Measurements from ENCODE around the gene TOMT.

DNA sequence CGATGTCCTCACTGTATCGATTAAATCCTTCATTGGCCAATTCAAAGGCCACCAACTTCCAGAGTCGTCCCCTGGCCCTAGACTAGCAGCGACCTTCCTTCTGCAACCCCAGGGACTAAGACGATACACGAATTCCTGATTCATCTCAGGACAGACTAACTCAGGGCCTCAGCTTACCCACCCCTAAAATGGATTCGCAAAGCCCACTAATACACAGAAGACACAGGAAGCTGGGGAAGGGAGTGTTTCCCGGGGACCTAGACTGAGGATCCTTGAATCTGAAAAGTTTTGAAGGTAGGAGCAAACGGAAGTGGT, 3.1 kb upstream of the TOMT start:
- TF ChIP-seq, protein P1, sequence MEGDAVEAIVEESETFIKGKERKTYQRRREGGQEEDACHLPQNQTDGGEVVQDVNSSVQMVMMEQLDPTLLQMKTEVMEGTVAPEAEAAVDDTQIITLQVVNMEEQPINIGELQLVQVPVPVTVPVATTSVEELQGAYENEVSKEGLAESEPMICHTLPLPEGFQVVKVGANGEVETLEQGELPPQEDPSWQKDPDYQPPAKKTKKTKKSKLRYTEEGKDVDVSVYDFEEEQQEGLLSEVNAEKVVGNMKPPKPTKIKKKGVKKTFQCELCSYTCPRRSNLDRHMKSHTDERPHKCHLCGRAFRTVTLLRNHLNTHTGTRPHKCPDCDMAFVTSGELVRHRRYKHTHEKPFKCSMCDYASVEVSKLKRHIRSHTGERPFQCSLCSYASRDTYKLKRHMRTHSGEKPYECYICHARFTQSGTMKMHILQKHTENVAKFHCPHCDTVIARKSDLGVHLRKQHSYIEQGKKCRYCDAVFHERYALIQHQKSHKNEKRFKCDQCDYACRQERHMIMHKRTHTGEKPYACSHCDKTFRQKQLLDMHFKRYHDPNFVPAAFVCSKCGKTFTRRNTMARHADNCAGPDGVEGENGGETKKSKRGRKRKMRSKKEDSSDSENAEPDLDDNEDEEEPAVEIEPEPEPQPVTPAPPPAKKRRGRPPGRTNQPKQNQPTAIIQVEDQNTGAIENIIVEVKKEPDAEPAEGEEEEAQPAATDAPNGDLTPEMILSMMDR (IDR thresholded peaks at IDR 0.05): no peak
- TF ChIP-seq POLR2A (IDR thresholded peaks at IDR 0.05): no peak

All from ovary (tissue), 3 donors.